B cell (primary cell): ENCODE results near the gene JMJD6. TPM values are rescaled to one million over a fixed set of nuclear protein-coding genes. Genes with fewer than 3 reads are reported as not detected.

Source experiments
- ATAC-seq: fragments of 200-7000 bp; cut with Tn5 transposase; one replicate; pipeline ENCODE4 v1.10.0; 2021; ENCODE audit warnings: low read depth, mild to moderate bottlenecking, moderate number of reproducible peaks, moderate library complexity
- CTCF ChIA-PET: fragments of 350-600 bp; sonication (Branson Sonifier 250); formaldehyde crosslinking; loops from one replicate; lab custom pipeline; 2021; ENCODE audit warnings: antibody characterized with exemption, inconsistent platforms; lab: Charles Lee
- POLR2A ChIA-PET: fragments of 350-600 bp; sonication (Branson Sonifier 250); formaldehyde crosslinking; loops from one replicate; lab custom pipeline; 2021; ENCODE audit warnings: antibody characterized with exemption; lab: Charles Lee
- DNase-seq: peaks from one replicate; pipeline ENCODE4 v3.0.0; 2013
- H2AFZ ChIP-seq: 2 replicates; pipeline ENCODE4 v1.6.1; 2012; ENCODE audit warnings: mild to moderate bottlenecking, low read depth, low read length; ENCODE audit not compliant: insufficient read depth, poor library complexity, severe bottlenecking
- H3K27ac ChIP-seq, 2 donors: 1 replicate in 1 of 2; 2 replicates in 1 of 2; pipeline ENCODE4 v1.5.1; 2012 to 2013; ENCODE audit warnings: low read length in 2 of 2, mild to moderate bottlenecking in 2 of 2, moderate library complexity in 1 of 2
- H3K27me3 ChIP-seq, 4 experiments: fragments of 200-600 bp in 1 of 4; sonication (generic) in 1 of 4; replicated peaks in 1 of 4; 1 replicate in 2 of 4; 2 replicates in 2 of 4; pipeline versions ENCODE4 v1.6.1 to v1.7.0; 2013 to 2016; ENCODE audit warnings: low read length in 3 of 4, mild to moderate bottlenecking in 2 of 4, mixed read lengths in 1 of 4, moderate library complexity in 1 of 4; ENCODE audit not compliant: insufficient read depth in 4 of 4, control insufficient read depth in 3 of 4; ENCODE audit errors: control extremely low read depth in 1 of 4
- H3K36me3 ChIP-seq, 2 experiments: replicated peaks in 1 of 2; 1 replicate in 1 of 2; 2 replicates in 1 of 2; pipeline versions ENCODE4 v1.6.1 to v1.7.1; 2013; ENCODE audit warnings: low read length in 1 of 2; ENCODE audit not compliant: insufficient read depth in 2 of 2, control insufficient read depth in 1 of 2; ENCODE audit errors: control extremely low read depth in 1 of 2, extremely low read depth in 1 of 2
- H3K4me1 ChIP-seq, 2 donors: fragments of 200-600 bp in 1 of 2; sonication (generic) in 1 of 2; 1 replicate in 1 of 2; 2 replicates in 1 of 2; pipeline versions ENCODE4 v1.5.1 to v1.6.1; 2013 to 2017; ENCODE audit warnings: low read length in 2 of 2; ENCODE audit not compliant: control insufficient read depth in 2 of 2, insufficient read depth in 2 of 2
- H3K4me2 ChIP-seq: replicated peaks from 2 replicates; pipeline ENCODE3; 2012; ENCODE audit warnings: mild to moderate bottlenecking, low read depth, low read length; ENCODE audit not compliant: poor library complexity, severe bottlenecking
- H3K4me3 ChIP-seq, 5 experiments: fragments of 200-600 bp in 1 of 5; sonication (generic) in 1 of 5; 1 replicate in 3 of 5; 2 replicates in 2 of 5; pipeline versions ENCODE4 v1.5.1 to v1.7.0; 2011 to 2016; ENCODE audit warnings: low read length in 4 of 5, mild to moderate bottlenecking in 4 of 5, low read depth in 2 of 5, control low read depth in 1 of 5, moderate library complexity in 1 of 5; ENCODE audit not compliant: insufficient read depth in 1 of 5; ENCODE audit errors: control extremely low read depth in 1 of 5, extremely low read depth in 1 of 5
- H3K79me2 ChIP-seq: fragments of 200-600 bp; sonication (generic); one replicate; pipeline ENCODE4 v1.6.0; 2016; ENCODE audit warnings: low read length; ENCODE audit not compliant: control insufficient read depth, insufficient read depth
- H3K9ac ChIP-seq: fragments of 200-600 bp; sonication (generic); 2 replicates; pipeline ENCODE4 v1.6.1; 2017; ENCODE audit warnings: mild to moderate bottlenecking, low read length, moderate library complexity
- H3K9me3 ChIP-seq, 3 donors: one replicate each; pipeline versions ENCODE4 v1.6.1 to v1.7.1; 2013; ENCODE audit warnings: low read length in 2 of 3; ENCODE audit not compliant: control insufficient read depth in 2 of 3, insufficient read depth in 1 of 3; ENCODE audit errors: control extremely low read depth in 1 of 3
- H4K20me1 ChIP-seq: 2 replicates; pipeline ENCODE4 v1.6.0; 2012; ENCODE audit warnings: mild to moderate bottlenecking, low read length; ENCODE audit not compliant: insufficient read depth, control insufficient read depth, poor library complexity, severe bottlenecking
- H3K27ac Mint-ChIP-seq: one replicate; pipeline ENCODE4 v1.8.0; 2021; ENCODE audit warnings: mixed read lengths
- H3K27me3 Mint-ChIP-seq: one replicate; pipeline ENCODE4 v1.8.0; 2021; ENCODE audit warnings: mixed read lengths
- H3K4me1 Mint-ChIP-seq: one replicate; pipeline ENCODE4 v1.8.0; 2021; ENCODE audit warnings: mixed read lengths
- H3K4me3 Mint-ChIP-seq: one replicate; pipeline ENCODE4 v1.8.0; 2021; ENCODE audit warnings: mixed read lengths
- H3K9me3 Mint-ChIP-seq: one replicate; pipeline ENCODE4 v1.8.0; 2022; ENCODE audit warnings: mixed read lengths; ENCODE audit not compliant: insufficient read depth
- CTCF ChIP-seq: fragments of 200-600 bp; IDR thresholded peaks from one replicate; pipeline ENCODE4 v1.8.0; 2022; ENCODE audit warnings: antibody characterized with exemption, mild to moderate bottlenecking
- EZH2 ChIP-seq: IDR thresholded peaks from 2 replicates; pipeline ENCODE4 v1.6.1; 2012; ENCODE audit warnings: borderline replicate concordance, low read depth, mild to moderate bottlenecking, moderate library complexity, low read length; ENCODE audit not compliant: insufficient read depth, poor library complexity, severe bottlenecking
- WGBS: methylation state at CpG from one replicate; pipeline ENCODE4 v1.1.5; 2013; ENCODE audit warnings: missing lambda C conversion rate; ENCODE audit not compliant: insufficient coverage; 5-methylcytosine and 5-hydroxymethylcytosine counted together
- intact Hi-C: fragments of 100-400 bp; cut with micrococcal nuclease; formaldehyde crosslinking; loops from one replicate; pipeline ENCODE4 v1.10.0; 2022
- polyA plus RNA-seq: library from polyadenylated mRNA; depleted of rRNA; stranded (reverse); fragments of >200 nt; gene quantifications from 2 replicates; pipeline ENCODE4 v1.2.3, GENCODE V29; 2012
- total RNA-seq, 2 donors: library from RNA; stranded (reverse); fragments of 120-200 nt in 1 of 2; gene quantifications; 1 replicate in 1 of 2; 2 replicates in 1 of 2; pipeline versions ENCODE4 v1.2.3 to v1.2.4, GENCODE V29; 2013 to 2022

JMJD6 gene
- total and polyA plus RNA-seq, 2 donors (not counting 1 experiment from before 2014, with no cell fraction given), result 38.2 to 45.0 TPM

- POLR2A ChIA-PET, result interaction anchor here (0.5 to 1.4 kb wide), 5 partner anchors 48 to 243 kb away, joined by 3 to 4 read pairs (median 3); partner anchors contain the start of gene JMJD6
These were observed 54.5 kb downstream of the JMJD6 start for GRCh38 chr17:76671912-76672262.

More at GRCh38 chr17:76671912-76672262, 54.5 kb downstream of the JMJD6 start:
- H3K4me1 Mint-ChIP-seq, result peaks cover 25% of the 10 kb centered on the region
- peak overlapping the region; percentile 80 for H3K9ac ChIP-seq
- peaks cover 10% of the 10 kb centered on the region for H3K27me3 Mint-ChIP-seq
- peak overlapping the region; percentile 90 for H2AFZ ChIP-seq
- WGBS, result 0% methylated on average over 11 of the region's 19 CpGs
- no peaks in the 10 kb centered on the region for H3K9me3 Mint-ChIP-seq
- H3K27me3 ChIP-seq, result peaks cover 0 to 3% (median 0%) of the 10 kb centered on the region in 4 experiments
- H3K36me3 ChIP-seq, result no peaks in the 10 kb centered on the region
- no peaks in the 10 kb centered on the region for H3K79me2 ChIP-seq
- peak overlapping the region; percentile 73 for H3K4me2 ChIP-seq
- H4K20me1 ChIP-seq, result no peaks in the 10 kb centered on the region
- intact Hi-C loops, result loop anchor here (1.0 to 5.0 kb wide), 5 partner anchors 39 to 318 kb away; partner anchors contain the start of genes JMJD6, METTL23 and MXRA7
- H3K9me3 ChIP-seq, result peaks cover 0 to 12% (median 0%) of the 10 kb centered on the region in 3 donors
- H3K27ac Mint-ChIP-seq, result peak overlapping the region; percentile 93
- peak; percentile 1 for ATAC-seq
- peak overlapping the region; percentile 74 to 81 for H3K27ac ChIP-seq
- peak overlapping the region; percentile 66 to 92 (median 84) for H3K4me3 ChIP-seq
- no peak for DNase-seq
- CTCF ChIA-PET, result interaction anchor here (0.6 to 1.5 kb wide), 6 partner anchors 9 to 415 kb away, joined by 3 to 7 read pairs (median 4); no protein-coding TSS in a partner anchor
- TF ChIP-seq EZH2, result no peak
- no peak for TF ChIP-seq CTCF
- peak overlapping the region; percentile 92 for H3K4me3 Mint-ChIP-seq
- peaks cover 10 to 18% of the 10 kb centered on the region in 2 donors for H3K4me1 ChIP-seq
